Cardiac fibroblast (primary cell): ENCODE measurements around the gene SELPLG.

Experiments
- DNase-seq, 2 donors: peaks; one replicate each; pipeline versions ENCODE4 v3.0.0 to v3.0.0-alpha.2; 2010; ENCODE audit warnings: low read depth in 2 of 2
- H3K4me3 ChIP-seq, 2 donors: replicated peaks in 1 of 2; 1 replicate in 1 of 2; 2 replicates in 1 of 2; pipeline ENCODE4 v1.5.1; 2011; ENCODE audit warnings: low read depth in 2 of 2, low read length in 2 of 2, mild to moderate bottlenecking in 2 of 2, moderate library complexity in 1 of 2
- CTCF ChIP-seq: IDR thresholded peaks from one replicate; pipeline ENCODE4 v1.5.1; 2011; ENCODE audit warnings: low read depth, mild to moderate bottlenecking, low read length, inconsistent platforms

The SELPLG gene

DNA sequence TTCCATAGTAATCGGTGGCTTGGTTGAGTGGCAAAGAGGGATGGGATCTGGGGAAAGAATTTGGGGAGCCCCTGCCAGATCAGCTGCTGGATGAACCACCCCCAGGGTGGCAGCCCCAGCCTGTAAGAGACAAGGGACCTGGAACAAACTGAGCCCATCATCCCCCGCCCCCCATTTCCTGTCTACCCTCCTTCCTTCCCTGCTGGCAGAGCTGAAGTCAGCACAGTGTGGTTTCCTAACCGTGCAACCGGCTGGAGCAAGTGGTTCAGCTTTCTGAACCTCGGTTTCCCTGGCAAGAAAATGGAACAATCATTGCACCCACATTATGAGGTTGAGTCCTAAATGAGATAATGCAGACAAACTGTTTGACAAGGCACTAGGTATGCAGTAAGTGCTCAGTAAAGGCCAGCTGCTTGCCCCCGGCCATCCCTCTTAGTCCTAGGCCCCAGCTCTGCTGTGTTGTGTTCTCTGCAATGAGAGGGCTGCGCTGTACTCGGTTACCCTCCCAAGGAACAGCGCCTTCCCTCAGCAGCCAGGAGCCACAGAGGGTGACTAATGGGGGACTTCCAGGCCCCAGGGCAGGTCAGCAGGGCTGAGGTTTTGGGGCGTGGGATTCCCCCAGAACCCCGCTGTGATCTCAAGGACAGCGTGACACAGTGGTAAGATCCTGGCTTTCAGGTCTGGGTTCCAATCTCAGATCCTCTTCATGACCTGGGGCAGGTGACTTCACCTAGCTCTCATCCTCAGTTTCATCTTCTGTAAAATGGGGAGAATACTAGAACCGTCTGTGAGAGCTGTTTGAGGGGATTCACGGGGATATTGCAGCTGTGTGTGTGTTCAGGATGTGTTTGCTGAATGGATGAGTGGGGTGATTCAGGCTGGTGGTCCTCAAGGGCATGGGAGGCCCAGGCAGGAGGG, 16.5 kb downstream of the SELPLG start:
- DNase-seq, result peak in 1 of 2 donors; percentile 48
- H3K4me3 ChIP-seq, result no peak overlapping the region
- no peak for TF ChIP-seq CTCF

DNA sequence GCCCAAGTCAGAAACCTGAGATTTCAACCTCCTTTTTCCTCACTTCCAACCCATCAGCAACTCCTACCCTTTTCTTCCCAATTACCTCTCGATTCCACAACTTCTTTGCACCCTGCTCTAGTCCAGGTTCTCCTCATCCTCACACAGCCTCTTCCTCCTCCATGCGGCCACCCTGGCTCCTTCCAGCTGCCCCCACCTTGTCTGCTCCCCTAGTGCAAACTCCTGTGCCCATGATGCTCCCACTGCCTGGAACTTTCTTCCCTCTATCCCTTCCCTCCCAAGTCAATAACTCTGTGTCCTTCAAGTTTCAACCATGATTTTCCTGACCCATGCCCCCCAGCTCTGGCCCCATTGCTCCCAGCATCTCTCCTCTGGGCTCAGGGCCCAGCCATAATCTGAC, 17.3 kb downstream of the SELPLG start:
- no peak for TF ChIP-seq CTCF
- no peak for DNase-seq
- no peak overlapping the region for H3K4me3 ChIP-seq

DNA sequence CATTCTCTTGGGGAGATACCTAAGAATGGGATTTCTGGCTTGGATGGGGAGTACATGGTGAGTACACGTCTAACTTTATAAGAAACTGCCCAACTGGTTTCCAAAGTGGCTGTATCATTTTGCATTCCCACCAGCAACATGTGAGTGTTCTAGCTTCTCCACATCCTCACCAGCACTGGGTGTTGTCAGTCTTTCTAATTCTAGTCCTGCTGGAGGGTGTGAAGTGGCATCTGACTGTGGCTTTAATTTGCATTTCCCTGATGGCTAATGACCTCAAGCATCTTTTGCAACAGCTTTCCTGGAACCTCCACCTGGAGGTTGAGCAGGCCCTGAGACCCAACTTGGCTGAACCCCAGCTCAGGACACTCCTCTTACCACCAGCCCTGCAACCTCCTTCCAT, 17.8 kb downstream of the SELPLG start:
- H3K4me3 ChIP-seq, result no peak overlapping the region
- DNase-seq, result no peak
- no peak for TF ChIP-seq CTCF

- DNase-seq, result no peak
- TF ChIP-seq CTCF, result no peak
- H3K4me3 ChIP-seq, result no peak overlapping the region
Measured at GRCh38 chr12:108614639-108615038, 19.1 kb downstream of the SELPLG start.

- TF ChIP-seq CTCF, result no peak
- H3K4me3 ChIP-seq, result no peak overlapping the region
- DNase-seq, result no peak
Measured at GRCh38 chr12:108614041-108614440, 19.7 kb downstream of the SELPLG start.

DNA sequence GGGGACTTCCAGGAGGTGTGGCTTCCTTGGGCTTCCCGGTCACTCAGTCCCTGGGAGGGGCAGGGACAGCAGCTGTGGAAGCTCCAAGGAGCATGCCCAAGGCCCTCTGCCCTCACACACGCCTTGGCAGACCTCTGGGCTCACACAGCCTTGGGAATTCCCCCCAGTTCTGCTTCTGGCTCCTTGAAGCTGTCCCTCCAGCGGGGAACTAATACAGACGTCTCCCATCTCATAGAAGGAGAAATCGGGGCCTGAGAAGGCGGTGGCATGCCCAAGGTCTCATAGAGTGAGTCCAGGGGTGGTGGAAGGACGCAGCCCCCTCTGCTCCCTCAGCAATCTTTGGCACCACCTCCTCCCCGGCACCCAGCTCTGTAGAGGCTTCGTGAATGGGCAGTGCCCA, 20.1 kb downstream of the SELPLG start:
- no peak overlapping the region for H3K4me3 ChIP-seq
- DNase-seq, result peak in 1 of 2 donors; percentile 37
- no peak for TF ChIP-seq CTCF
